WTC11 (cell line): ENCODE measurements around the gene AKR1C3. TPM values are rescaled to one million over a fixed set of nuclear protein-coding genes. Genes with fewer than 3 reads are reported as not detected.
A peak's percentile ranks its signal among the peaks of the same experiment; 100 is the strongest.

Experiments used
- ATAC-seq: fragments of 200-7000 bp; cut with Tn5 transposase; 2 replicates; pipeline ENCODE4 v1.10.0; 2021; ENCODE audit warnings: mild to moderate bottlenecking, moderate library complexity
- Bru-seq: library from RNA; stranded (reverse); fragments of 400-500 nt; gene quantifications from one replicate; lab custom pipeline; 2021; lab: Mats Ljungman, UMichigan
- CTCF ChIA-PET: fragments of 300-600 bp; sonication (Branson Sonifier 250); formaldehyde crosslinking; loops from one replicate; lab custom pipeline; 2021; ENCODE audit warnings: antibody characterized with exemption; lab: Charles Lee
- POLR2A ChIA-PET: fragments of 350-600 bp; sonication (Branson Sonifier 250); formaldehyde crosslinking; loops from one replicate; lab custom pipeline; 2021; ENCODE audit warnings: antibody characterized with exemption; lab: Charles Lee
- DNase-seq: peaks from one replicate; pipeline ENCODE4 v3.0.0; 2021; ENCODE audit warnings: low spot score
- H3K27ac Mint-ChIP-seq: 2 replicates; pipeline ENCODE4 v1.8.0; 2021; ENCODE audit warnings: mixed read lengths
- H3K27me3 Mint-ChIP-seq: 2 replicates; pipeline ENCODE4 v1.8.0; 2021; ENCODE audit warnings: low read depth, mild to moderate bottlenecking, moderate library complexity, mixed read lengths
- H3K36me3 Mint-ChIP-seq: 2 replicates; pipeline ENCODE4 v1.8.0; 2021; ENCODE audit warnings: mixed read lengths
- H3K4me1 Mint-ChIP-seq: 2 replicates; pipeline ENCODE4 v1.8.0; 2022; ENCODE audit warnings: mixed read lengths
- H3K4me3 Mint-ChIP-seq: 2 replicates; pipeline ENCODE4 v1.8.0; 2021; ENCODE audit warnings: mild to moderate bottlenecking, moderate library complexity, mixed read lengths
- H3K9me3 Mint-ChIP-seq: 2 replicates; pipeline ENCODE4 v1.8.0; 2021; ENCODE audit warnings: mixed read lengths
- ATF6 ChIP-seq: sonication (generic); formaldehyde crosslinking; IDR thresholded peaks from 2 replicates; pipeline ENCODE4 v1.8.1; 2023; ENCODE audit warnings: mild to moderate bottlenecking, missing genetic modification reagents
- CBFB ChIP-seq: sonication (generic); formaldehyde crosslinking; IDR thresholded peaks from 2 replicates; pipeline ENCODE4 v1.8.1; 2022; ENCODE audit warnings: mild to moderate bottlenecking, low read depth, missing genetic modification reagents
- CREB1 ChIP-seq: sonication (generic); formaldehyde crosslinking; IDR thresholded peaks from 2 replicates; pipeline ENCODE4 v1.8.0; 2023; ENCODE audit warnings: mild to moderate bottlenecking, missing genetic modification reagents
- CTCF ChIP-seq: fragments of 200-600 bp; IDR thresholded peaks from 2 replicates; pipeline ENCODE4 v1.8.0; 2022; ENCODE audit warnings: antibody characterized with exemption
- IRF1 ChIP-seq: sonication (generic); formaldehyde crosslinking; IDR thresholded peaks from 2 replicates; pipeline ENCODE4 v1.8.0; 2023; ENCODE audit warnings: missing genetic modification reagents
- JAZF1 ChIP-seq: fragments of 250-450 bp; sonication (Bioruptor Pico); IDR thresholded peaks from 2 replicates; pipeline ENCODE4 v1.9.0; 2021; ENCODE audit warnings: moderate library complexity, mild to moderate bottlenecking, inconsistent platforms
- MAX ChIP-seq: sonication (generic); formaldehyde crosslinking; IDR thresholded peaks from 2 replicates; pipeline ENCODE4 v1.8.0; 2022; ENCODE audit warnings: mild to moderate bottlenecking, missing genetic modification reagents
- MXD4 ChIP-seq: fragments of 250-450 bp; sonication (Bioruptor Pico); IDR thresholded peaks from 2 replicates; pipeline ENCODE4 v1.8.0; 2021; ENCODE audit warnings: mild to moderate bottlenecking, moderate library complexity, borderline replicate concordance
- NFATC4 ChIP-seq: fragments of 250-450 bp; sonication (Bioruptor Pico); IDR thresholded peaks from 2 replicates; pipeline ENCODE4 v1.9.0; 2021; ENCODE audit warnings: mild to moderate bottlenecking
- RORB ChIP-seq: fragments of 250-450 bp; sonication (Bioruptor Pico); IDR thresholded peaks from 2 replicates; pipeline ENCODE4 v1.9.0; 2021; ENCODE audit warnings: mild to moderate bottlenecking
- TCF7 ChIP-seq: sonication (generic); formaldehyde crosslinking; IDR thresholded peaks from 2 replicates; pipeline ENCODE4 v1.8.0; 2022; ENCODE audit warnings: mild to moderate bottlenecking, low read depth, missing genetic modification reagents, moderate library complexity
- USF1 ChIP-seq: sonication (generic); formaldehyde crosslinking; IDR thresholded peaks from 2 replicates; pipeline ENCODE4 v1.8.0; 2022; ENCODE audit warnings: mild to moderate bottlenecking, missing genetic modification reagents
- ZNF121 ChIP-seq: sonication (generic); formaldehyde crosslinking; IDR thresholded peaks from 2 replicates; pipeline ENCODE4 v1.8.0; 2023; ENCODE audit warnings: missing genetic modification reagents
- long read RNA-seq, 3 experiments: library from RNA in 1 of 3; library from capped mRNA in 1 of 3; library from polyadenylated mRNA in 1 of 3; unstranded in 2 of 3; stranded (forward) in 1 of 3; transcript quantifications; one replicate each; pipeline ENCODE4 v2.0.0, GENCODE V29; 2021
- total RNA-seq: library from RNA; stranded (reverse); gene quantifications from 3 replicates; pipeline ENCODE4 v1.2.3, GENCODE V29; 2021
- TF ChIP-seq, protein P1 (sequence below): fragments of 250-450 bp; sonication (Bioruptor Pico); IDR thresholded peaks from 2 replicates; pipeline ENCODE4 v1.9.0; 2021; ENCODE audit warnings: moderate library complexity, mild to moderate bottlenecking, inconsistent platforms, borderline replicate concordance
- TF ChIP-seq, protein P2 (sequence below): sonication (generic); formaldehyde crosslinking; conservative IDR thresholded peaks from 2 replicates; pipeline ENCODE4 v1.8.1; 2023; ENCODE audit warnings: mild to moderate bottlenecking, low read depth, missing genetic modification reagents, moderate library complexity
- TF ChIP-seq, protein P3 (sequence below): fragments of 250-450 bp; sonication (Bioruptor Pico); IDR thresholded peaks from 2 replicates; pipeline ENCODE4 v1.8.0; 2021; ENCODE audit warnings: mild to moderate bottlenecking

AKR1C3 gene
- total RNA-seq (6.7 to 9.0 TPM (median 8.6 TPM) in 3 replicates), Bru-seq, nascent RNA (percentile 36 among the genes with signal in this experiment)
- long read RNA-seq, experiment 1, transcript AKR1C3-201 (9 exons, 1,807 nt) = major isoform, 14 of 18 reads
- long read RNA-seq, experiment 1, partial matches to known transcripts = 1 of 18 reads
- long read RNA-seq, experiment 1, other reads (novel, unspliced or antisense) = 3 of 18 reads
- long read RNA-seq, experiment 2, transcript AKR1C3-201 (9 exons, 1,807 nt) = major isoform, 8 of 15 reads
- long read RNA-seq, experiment 2, partial matches to known transcripts = 0 of 15 reads
- long read RNA-seq, experiment 2, other reads (novel, unspliced or antisense) = 7 of 15 reads
- long read RNA-seq, experiment 3, transcript AKR1C3-201 (9 exons, 1,807 nt) = major isoform, 14 of 17 reads
- long read RNA-seq, experiment 3, partial matches to known transcripts = 0 of 17 reads
- long read RNA-seq, experiment 3, other reads (novel, unspliced or antisense) = 3 of 17 reads

GRCh38 chr10:5094265-5095205 lies at the start of gene AKR1C3:
Gene AKR1C3, plus strand, starts transcription at chr10:5094414. Its CDS starts 31 bp downstream, at chr10:5094445.
- Mint-ChIP-seq H3K4me1 (peaks cover 8% of the 10 kb centered on the region), H3K27ac (peak within 1 kb of the TSS; percentile 80; the same call in 1 of the 2 replicates), H3K4me3 (peak within 1 kb of the TSS; percentile 24), H3K36me3 (no peaks in the 10 kb centered on the region), H3K27me3 (no peaks in the 10 kb centered on the region; the same call in 1 of the 2 replicates), H3K9me3 (0 out of 2 replicates have a peak, but pooled peaks cover 1% of the 10 kb centered on the region)
- TF ChIP-seq, protein P1, sequence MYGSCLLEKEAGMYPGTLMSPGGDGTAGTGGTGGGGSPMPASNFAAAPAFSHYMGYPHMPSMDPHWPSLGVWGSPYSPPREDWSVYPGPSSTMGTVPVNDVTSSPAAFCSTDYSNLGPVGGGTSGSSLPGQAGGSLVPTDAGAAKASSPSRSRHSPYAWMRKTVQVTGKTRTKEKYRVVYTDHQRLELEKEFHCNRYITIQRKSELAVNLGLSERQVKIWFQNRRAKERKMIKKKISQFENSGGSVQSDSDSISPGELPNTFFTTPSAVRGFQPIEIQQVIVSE (CRISPR knock-in tag) = no peak
- TF ChIP-seq CBFB (CRISPR knock-in tag) = no peak
- TF ChIP-seq CTCF = peak; percentile 32
- TF ChIP-seq, protein P2, sequence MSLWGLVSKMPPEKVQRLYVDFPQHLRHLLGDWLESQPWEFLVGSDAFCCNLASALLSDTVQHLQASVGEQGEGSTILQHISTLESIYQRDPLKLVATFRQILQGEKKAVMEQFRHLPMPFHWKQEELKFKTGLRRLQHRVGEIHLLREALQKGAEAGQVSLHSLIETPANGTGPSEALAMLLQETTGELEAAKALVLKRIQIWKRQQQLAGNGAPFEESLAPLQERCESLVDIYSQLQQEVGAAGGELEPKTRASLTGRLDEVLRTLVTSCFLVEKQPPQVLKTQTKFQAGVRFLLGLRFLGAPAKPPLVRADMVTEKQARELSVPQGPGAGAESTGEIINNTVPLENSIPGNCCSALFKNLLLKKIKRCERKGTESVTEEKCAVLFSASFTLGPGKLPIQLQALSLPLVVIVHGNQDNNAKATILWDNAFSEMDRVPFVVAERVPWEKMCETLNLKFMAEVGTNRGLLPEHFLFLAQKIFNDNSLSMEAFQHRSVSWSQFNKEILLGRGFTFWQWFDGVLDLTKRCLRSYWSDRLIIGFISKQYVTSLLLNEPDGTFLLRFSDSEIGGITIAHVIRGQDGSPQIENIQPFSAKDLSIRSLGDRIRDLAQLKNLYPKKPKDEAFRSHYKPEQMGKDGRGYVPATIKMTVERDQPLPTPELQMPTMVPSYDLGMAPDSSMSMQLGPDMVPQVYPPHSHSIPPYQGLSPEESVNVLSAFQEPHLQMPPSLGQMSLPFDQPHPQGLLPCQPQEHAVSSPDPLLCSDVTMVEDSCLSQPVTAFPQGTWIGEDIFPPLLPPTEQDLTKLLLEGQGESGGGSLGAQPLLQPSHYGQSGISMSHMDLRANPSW (CRISPR knock-in tag) = no peak
- no peak for TF ChIP-seq TCF7 (CRISPR knock-in tag)
- TF ChIP-seq, protein P3, sequence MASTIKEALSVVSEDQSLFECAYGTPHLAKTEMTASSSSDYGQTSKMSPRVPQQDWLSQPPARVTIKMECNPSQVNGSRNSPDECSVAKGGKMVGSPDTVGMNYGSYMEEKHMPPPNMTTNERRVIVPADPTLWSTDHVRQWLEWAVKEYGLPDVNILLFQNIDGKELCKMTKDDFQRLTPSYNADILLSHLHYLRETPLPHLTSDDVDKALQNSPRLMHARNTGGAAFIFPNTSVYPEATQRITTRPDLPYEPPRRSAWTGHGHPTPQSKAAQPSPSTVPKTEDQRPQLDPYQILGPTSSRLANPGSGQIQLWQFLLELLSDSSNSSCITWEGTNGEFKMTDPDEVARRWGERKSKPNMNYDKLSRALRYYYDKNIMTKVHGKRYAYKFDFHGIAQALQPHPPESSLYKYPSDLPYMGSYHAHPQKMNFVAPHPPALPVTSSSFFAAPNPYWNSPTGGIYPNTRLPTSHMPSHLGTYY (CRISPR knock-in tag) = no peak
- no peak for TF ChIP-seq MAX (CRISPR knock-in tag)
- CTCF ChIA-PET = interaction anchor here (2.8 kb wide), 1 partner anchor 245 kb away, joined by 28 read pairs; no protein-coding TSS in a partner anchor
- POLR2A ChIA-PET = no interaction called here
- peak; percentile 75 for ATAC-seq
- DNase-seq = no peak

- DNase-seq (no peak), ATAC-seq (no peak)
- Mint-ChIP-seq H3K36me3 (no peaks in the 10 kb centered on the region), H3K4me3 (no peak overlapping the region), H3K4me1 (peaks cover 5% of the 10 kb centered on the region), H3K27ac (no peak overlapping the region), H3K27me3 (no peaks in the 10 kb centered on the region; the same call in 1 of the 2 replicates), H3K9me3 (peaks cover 22% of the 10 kb centered on the region)
- TF ChIP-seq MAX (CRISPR knock-in tag) (no peak), JAZF1 (CRISPR knock-in tag) (no peak), IRF1 (CRISPR knock-in tag) (no peak), ZNF121 (CRISPR knock-in tag) (no peak), USF1 (CRISPR knock-in tag) (no peak), TCF7 (CRISPR knock-in tag) (no peak), RORB (no peak), CREB1 (CRISPR knock-in tag) (no peak), ATF6 (CRISPR knock-in tag) (no peak), NFATC4 (CRISPR knock-in tag) (no peak), MXD4 (CRISPR knock-in tag) (no peak)
- CTCF ChIA-PET = no interaction called here
- POLR2A ChIA-PET = no interaction called here
These were observed 49.1 kb upstream of the AKR1C3 start for GRCh38 chr10:5045095-5045494.
